Endodermal cell (in vitro differentiated cells): ENCODE results near the gene CREG1. TPM values are rescaled to one million over a fixed set of nuclear protein-coding genes. Genes with fewer than 3 reads are reported as not detected.

ENCODE experiments used
- DNase-seq: peaks from one replicate; pipeline ENCODE4 v3.0.0-alpha.2; 2017
- H3K27ac ChIP-seq: 2 replicates; pipeline ENCODE4 v1.5.1; 2013; ENCODE audit warnings: mild to moderate bottlenecking, low read depth, low read length, moderate library complexity
- H3K27me3 ChIP-seq: 2 replicates; pipeline ENCODE4 v1.6.1; 2013; ENCODE audit warnings: mild to moderate bottlenecking, low read length, moderate library complexity; ENCODE audit not compliant: insufficient read depth, control insufficient read depth, poor library complexity, severe bottlenecking
- H3K36me3 ChIP-seq: 2 replicates; pipeline ENCODE4 v1.7.0; 2013; ENCODE audit warnings: mild to moderate bottlenecking, low read length, moderate library complexity; ENCODE audit not compliant: control insufficient read depth, insufficient read depth
- H3K4me1 ChIP-seq: one replicate; pipeline ENCODE4 v1.7.0; 2013; ENCODE audit warnings: low read length; ENCODE audit not compliant: control insufficient read depth, insufficient read depth
- H3K4me3 ChIP-seq: 2 replicates; pipeline ENCODE4 v1.5.1; 2013; ENCODE audit warnings: mild to moderate bottlenecking, low read length, moderate library complexity
- H3K9ac ChIP-seq: 2 replicates; pipeline ENCODE4 v1.6.1; 2013; ENCODE audit warnings: mild to moderate bottlenecking, low read length, moderate library complexity; ENCODE audit not compliant: poor library complexity, severe bottlenecking; ENCODE audit errors: extremely low read depth
- H3K9me3 ChIP-seq: 2 replicates; pipeline ENCODE4 v1.6.1; 2013; ENCODE audit warnings: mild to moderate bottlenecking, low read length, moderate library complexity; ENCODE audit not compliant: control insufficient read depth
- H3K27ac Mint-ChIP-seq: 2 replicates; pipeline ENCODE4 v1.8.0; 2020; ENCODE audit warnings: mixed read lengths
- H3K27me3 Mint-ChIP-seq: 2 replicates; pipeline ENCODE4 v1.8.0; 2021; ENCODE audit warnings: mild to moderate bottlenecking, mixed read lengths; ENCODE audit not compliant: insufficient read depth
- H3K36me3 Mint-ChIP-seq: 2 replicates; pipeline ENCODE4 v1.8.0; 2020; ENCODE audit warnings: low read depth, mixed read lengths
- H3K4me1 Mint-ChIP-seq: 2 replicates; pipeline ENCODE4 v1.8.0; 2020; ENCODE audit warnings: mixed read lengths
- H3K4me3 Mint-ChIP-seq: 2 replicates; pipeline ENCODE4 v1.8.0; 2020; ENCODE audit warnings: mild to moderate bottlenecking, moderate library complexity, mixed read lengths
- H3K9me3 Mint-ChIP-seq: 2 replicates; pipeline ENCODE4 v1.8.0; 2020; ENCODE audit warnings: mild to moderate bottlenecking, mixed read lengths
- CTCF ChIP-seq: fragments of 200-600 bp; sonication (generic); conservative IDR thresholded peaks from 2 replicates; pipeline ENCODE4 v1.5.0; 2021; ENCODE audit warnings: antibody characterized with exemption, mild to moderate bottlenecking
- WGBS, 2 experiments: methylation state at CpG; one replicate each; pipeline versions ENCODE4 v1.1.5 to v1.1.7; 2013; ENCODE audit warnings: missing lambda C conversion rate in 2 of 2, mixed read lengths in 1 of 2; ENCODE audit not compliant: insufficient coverage in 1 of 2, insufficient read length in 1 of 2; 5-methylcytosine and 5-hydroxymethylcytosine counted together
- total RNA-seq, 2 donors: library from RNA; stranded (reverse); fragmentation: NEBNext Ultra II Directional in 1 of 2; extraction: Animal tissue kit (Norgen Biotek cat#: 25700) in 1 of 2; gene quantifications; 2 replicates in 1 of 2; 3 replicates in 1 of 2; pipeline ENCODE4 v1.2.1, GENCODE V29; 2021

Gene CREG1
- total RNA-seq, 2 donors from 2014 or later: 19.0 to 19.7 TPM

- no peak for DNase-seq
- TF ChIP-seq CTCF: no peak
Observed at GRCh38 chr1:167593860-167594259, 40.3 kb upstream of the CREG1 start.

GRCh38 chr1:167592475-167592874, 38.9 kb upstream of the CREG1 start:
- no peak for TF ChIP-seq CTCF
- H3K27ac Mint-ChIP-seq: no peak overlapping the region
- Histone ChIP-seq H3K27ac (no peak overlapping the region), H3K4me3 (no peak overlapping the region), H3K36me3 (no peaks in the 10 kb centered on the region), H3K27me3 (no peaks in the 10 kb centered on the region), H3K9me3 (no peaks in the 10 kb centered on the region), H3K9ac (no peak overlapping the region), H3K4me1 (no peaks in the 10 kb centered on the region)
- no peaks in the 10 kb centered on the region for H3K4me1 Mint-ChIP-seq
- no peak for DNase-seq
- H3K9me3 Mint-ChIP-seq: peaks cover 7% of the 10 kb centered on the region
- no peak overlapping the region for H3K4me3 Mint-ChIP-seq
- no peaks in the 10 kb centered on the region for H3K36me3 Mint-ChIP-seq
- no peaks in the 10 kb centered on the region for H3K27me3 Mint-ChIP-seq

More at GRCh38 chr1:167593860-167594259, 40.3 kb upstream of the CREG1 start:
- Mint-ChIP-seq H3K27ac (no peak overlapping the region), H3K9me3 (peaks cover 7% of the 10 kb centered on the region), H3K27me3 (no peaks in the 10 kb centered on the region), H3K36me3 (no peaks in the 10 kb centered on the region), H3K4me3 (no peak overlapping the region), H3K4me1 (no peaks in the 10 kb centered on the region)
- Histone ChIP-seq H3K9ac (no peak overlapping the region), H3K9me3 (no peaks in the 10 kb centered on the region), H3K36me3 (no peaks in the 10 kb centered on the region), H3K4me1 (no peaks in the 10 kb centered on the region), H3K27ac (no peak overlapping the region), H3K27me3 (no peaks in the 10 kb centered on the region), H3K4me3 (no peak overlapping the region)
- WGBS, 2 experiments: 91 to 92% methylated on average over 4 to 5 of the region's 5 CpGs

GRCh38 chr1:167588361-167588760, 34.8 kb upstream of the CREG1 start:
- no peak for TF ChIP-seq CTCF
- Mint-ChIP-seq H3K9me3 (peaks cover 7% of the 10 kb centered on the region), H3K27me3 (peaks cover 2% of the 10 kb centered on the region), H3K4me1 (no peaks in the 10 kb centered on the region), H3K27ac (no peak overlapping the region), H3K4me3 (no peak overlapping the region), H3K36me3 (no peaks in the 10 kb centered on the region)
- no peak for DNase-seq
- whole genome bisulfite sequencing, 2 experiments: 94 to 100% methylated on average over 1 of the region's 2 CpGs
- Histone ChIP-seq H3K4me1 (no peaks in the 10 kb centered on the region), H3K4me3 (no peak overlapping the region), H3K9me3 (no peaks in the 10 kb centered on the region), H3K9ac (no peak overlapping the region), H3K27me3 (no peaks in the 10 kb centered on the region), H3K27ac (no peak overlapping the region), H3K36me3 (no peaks in the 10 kb centered on the region)
